ELF-1 (cell line): ENCODE data around the gene KCNJ3.
A peak's percentile ranks its signal among the peaks of the same experiment; 100 is the strongest.

Experiments used
- DNase-seq: peaks from one replicate; pipeline ENCODE4 v3.0.0-alpha.2; 2016; ENCODE audit warnings: low read depth, low spot score

Gene KCNJ3

DNA sequence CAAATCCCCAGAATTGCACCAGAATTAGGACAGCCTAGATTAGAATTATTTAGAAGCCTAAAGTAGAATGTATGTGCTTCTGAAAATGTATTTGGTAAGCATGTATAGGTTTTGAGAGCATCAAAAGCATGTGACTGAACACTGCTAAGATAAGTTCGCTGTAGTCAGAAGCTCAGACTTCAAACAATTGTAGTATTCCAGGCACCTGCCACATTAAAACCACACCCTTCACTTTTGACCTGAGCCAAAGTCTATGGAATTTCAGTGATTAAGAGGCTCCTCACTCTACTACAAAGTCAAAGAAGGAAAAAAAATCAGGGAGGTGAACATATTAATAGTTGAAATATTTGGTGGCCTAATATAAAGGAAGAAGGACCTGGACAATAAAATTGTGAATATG lies 8.2 kb downstream of the KCNJ3 start:
- no peak for DNase-seq

DNA sequence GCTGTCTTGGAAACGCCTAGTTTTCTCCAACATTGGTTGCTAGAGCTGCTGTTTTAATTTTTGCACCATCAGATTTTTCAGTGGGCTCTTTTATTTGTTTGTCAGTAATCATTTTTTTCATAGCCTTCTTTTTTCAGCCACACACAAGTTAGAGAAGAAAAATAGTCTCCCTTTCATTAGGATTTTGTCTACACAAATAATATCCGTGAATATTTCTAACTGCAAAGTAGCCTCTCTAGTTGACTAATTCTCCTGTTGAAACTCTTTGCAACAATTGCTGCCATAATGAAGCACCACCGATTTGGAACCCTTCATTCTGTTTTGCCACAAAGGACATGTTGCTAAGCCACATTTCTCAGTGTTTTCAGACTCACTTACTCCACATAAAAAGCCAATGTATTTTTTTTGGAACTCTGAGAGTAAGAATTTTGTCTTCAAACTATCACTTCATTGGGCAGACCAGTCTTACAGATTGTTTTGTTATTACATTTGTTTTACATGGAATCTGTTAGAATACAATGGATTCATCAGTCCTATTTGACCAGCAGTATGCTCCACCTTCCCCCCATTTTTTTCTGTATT lies 9.6 kb downstream of the KCNJ3 start:
- no peak for DNase-seq

- DNase-seq = no peak
These were observed 10.7 kb downstream of the KCNJ3 start for GRCh38 chr2:154709215-154709614.

- DNase-seq = no peak
These were observed 11.6 kb downstream of the KCNJ3 start for GRCh38 chr2:154710078-154710477.

DNA sequence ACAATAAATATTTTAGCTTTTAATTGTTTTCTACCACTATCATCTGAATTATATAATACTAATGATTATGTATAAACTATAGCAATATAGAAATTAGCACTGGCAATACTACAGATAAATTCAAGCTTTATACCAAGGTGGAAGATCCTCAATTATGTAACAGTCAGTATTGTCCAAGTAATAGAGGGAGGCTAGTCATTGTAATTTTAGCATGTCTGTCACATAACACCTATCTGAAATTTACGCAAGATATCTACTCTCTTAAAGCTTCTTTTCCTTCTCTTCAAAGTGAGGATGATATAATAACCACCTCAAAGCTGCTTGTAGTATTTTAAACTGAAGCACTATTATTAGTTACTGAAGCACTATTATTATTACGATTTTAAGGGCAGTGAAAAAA lies 12.2 kb downstream of the KCNJ3 start:
- DNase-seq = no peak

DNA sequence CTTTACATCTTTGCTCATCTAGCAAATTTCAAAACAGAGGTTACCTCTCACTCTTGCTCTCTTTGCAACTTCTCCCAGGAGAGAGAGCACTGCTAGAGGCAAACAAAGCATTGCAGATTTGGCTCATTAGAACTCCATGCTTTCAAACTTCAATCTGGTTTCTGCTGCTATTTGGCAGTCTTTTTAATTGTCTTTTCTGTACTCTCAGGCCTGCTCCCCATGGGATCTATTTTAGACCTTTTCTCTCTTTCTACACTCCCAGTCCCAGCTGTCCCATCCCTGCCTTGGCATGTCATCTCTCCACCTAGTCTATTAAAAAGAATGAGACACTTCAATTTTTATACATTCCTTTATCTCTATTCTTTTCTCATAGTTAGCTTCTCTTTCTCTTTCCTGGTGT lies 15.2 kb downstream of the KCNJ3 start:
- DNase-seq = no peak

DNA sequence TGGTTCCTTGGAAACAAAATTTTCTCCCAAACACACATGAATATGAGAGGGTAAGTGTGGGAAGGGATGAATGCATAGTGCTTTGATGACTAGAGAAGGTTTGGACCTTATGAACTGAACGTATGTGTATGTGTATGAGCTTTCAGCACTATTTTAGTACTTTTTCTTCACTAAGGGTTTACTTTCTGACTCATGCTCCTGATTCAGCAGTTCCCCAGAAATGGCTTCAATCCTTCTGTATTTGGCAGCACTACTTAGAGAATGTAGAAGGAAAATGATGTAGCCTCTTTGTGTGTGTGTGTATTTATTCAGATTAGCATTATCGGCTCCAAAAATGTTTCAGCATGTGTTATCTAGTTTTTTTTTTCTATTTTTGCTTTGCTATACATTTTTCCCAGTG lies 22.2 kb downstream of the KCNJ3 start:
- DNase-seq = no peak

DNA sequence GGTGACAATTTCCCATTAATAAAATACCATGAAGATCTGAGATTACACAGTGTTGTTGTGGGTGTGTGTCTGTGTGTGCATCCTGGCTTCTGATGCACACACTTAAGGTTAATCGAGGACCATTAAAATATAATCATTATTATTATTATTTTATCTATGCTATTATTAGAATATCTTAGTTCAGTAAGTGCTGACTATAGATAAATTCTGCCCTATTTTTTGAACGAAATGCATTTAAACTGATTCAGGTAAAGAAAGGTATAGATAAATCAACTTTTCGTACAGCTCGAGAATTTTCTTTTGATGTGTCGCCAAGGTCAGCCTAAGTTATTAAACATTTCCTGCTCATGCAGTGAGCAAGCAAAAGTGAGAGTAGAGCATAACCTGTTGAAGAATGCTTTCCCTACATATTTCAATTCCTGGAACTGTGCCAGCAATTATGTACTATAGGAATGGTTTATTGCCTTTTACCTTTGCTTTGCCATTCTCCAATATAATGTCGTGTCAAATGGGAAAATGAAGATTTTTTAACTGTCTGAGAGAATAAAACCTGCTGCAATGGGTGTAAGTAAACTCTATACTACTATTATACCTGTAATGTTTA lies 25.8 kb downstream of the KCNJ3 start:
- no peak for DNase-seq

DNA sequence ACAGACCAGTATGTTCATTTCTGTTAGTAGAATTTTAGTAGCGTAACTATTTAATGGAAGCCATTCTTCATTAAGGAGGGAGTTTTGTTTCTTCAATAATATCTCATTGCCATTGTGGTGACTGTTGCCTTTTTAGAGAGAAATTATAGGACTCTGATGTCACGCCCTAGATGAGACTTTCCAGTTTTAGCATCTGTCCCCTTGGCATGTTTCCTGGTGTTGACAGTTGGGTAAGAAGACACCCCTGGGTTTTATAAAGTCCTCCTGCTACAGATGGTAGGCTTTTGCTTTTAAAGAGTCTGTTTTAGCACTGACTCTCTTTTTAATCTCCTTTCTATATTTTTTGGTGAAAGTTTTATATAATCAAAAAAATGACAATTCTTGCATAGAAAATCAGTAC lies 41.9 kb downstream of the KCNJ3 start:
- DNase-seq = no peak

GRCh38 chr2:154758871-154759270 lies 60.4 kb downstream of the KCNJ3 start:
- DNase-seq = no peak

GRCh38 chr2:154762638-154763037 lies 64.1 kb downstream of the KCNJ3 start:
- DNase-seq = peak; percentile 4

- DNase-seq = no peak
These were observed 73.3 kb downstream of the KCNJ3 start for GRCh38 chr2:154771664-154772284.

GRCh38 chr2:154776825-154777224 lies 78.3 kb downstream of the KCNJ3 start:
- no peak for DNase-seq

DNA sequence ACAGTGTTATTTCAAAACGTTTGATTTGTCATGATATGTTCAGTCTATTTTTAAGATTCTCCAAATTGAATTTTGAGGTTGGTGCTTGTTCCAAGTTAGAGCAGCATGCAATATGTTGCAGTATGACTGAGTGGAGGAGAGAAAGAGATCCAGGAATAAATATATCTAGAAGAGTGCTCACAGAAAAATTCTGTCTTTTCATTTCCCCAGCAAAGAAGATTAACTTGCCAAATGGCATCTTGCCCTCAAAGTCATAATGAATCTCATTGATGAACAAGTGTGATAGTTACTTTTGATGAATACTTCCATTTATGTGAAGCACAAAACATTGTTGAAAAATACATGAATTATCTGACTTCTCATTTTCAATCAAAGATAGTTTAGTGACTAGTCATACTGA lies 95.9 kb downstream of the KCNJ3 start:
- DNase-seq = no peak

DNA sequence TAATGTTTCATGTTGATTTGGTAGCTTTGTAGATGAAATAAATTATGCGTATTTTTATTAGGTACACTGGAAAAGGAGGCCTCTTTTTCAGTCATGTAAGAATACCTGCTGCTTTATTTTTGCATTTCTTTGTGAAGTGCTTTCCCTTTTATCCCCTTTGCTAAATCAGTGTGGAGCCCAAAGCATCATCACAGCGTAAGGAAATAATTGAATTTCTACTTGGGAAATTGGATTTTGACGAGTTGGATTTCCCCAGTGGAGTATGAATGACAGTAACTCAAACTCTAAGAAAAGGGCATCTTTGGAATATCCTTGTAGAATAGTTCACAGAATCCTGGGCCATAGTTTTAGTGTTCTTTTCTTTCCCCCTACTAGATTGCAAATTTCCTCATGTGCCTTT lies 97.2 kb downstream of the KCNJ3 start:
- DNase-seq = no peak

- DNase-seq = no peak
These were observed 106.0 kb downstream of the KCNJ3 start for GRCh38 chr2:154804451-154804850.

GRCh38 chr2:154813636-154814035 lies 115.1 kb downstream of the KCNJ3 start:
- no peak for DNase-seq

DNA sequence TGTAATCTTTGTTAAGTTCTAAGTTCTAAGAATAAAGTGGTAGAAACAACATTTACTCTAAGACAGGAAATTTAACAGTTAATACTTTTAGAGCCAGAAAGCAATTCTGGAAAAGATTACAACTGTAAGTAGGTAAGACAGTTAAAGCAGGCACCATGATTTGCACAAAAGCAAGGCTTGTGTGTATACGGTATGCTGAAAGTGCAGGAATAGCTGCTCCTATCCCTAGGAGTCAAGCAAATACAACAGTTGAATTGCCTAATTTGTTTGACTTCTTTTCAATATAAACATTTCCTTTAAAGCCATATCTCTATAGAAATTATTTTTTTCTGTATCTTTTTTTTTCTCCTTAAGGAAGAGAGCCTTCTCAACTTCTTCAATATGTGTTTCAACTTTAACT lies 116.4 kb downstream of the KCNJ3 start:
- DNase-seq = no peak

DNA sequence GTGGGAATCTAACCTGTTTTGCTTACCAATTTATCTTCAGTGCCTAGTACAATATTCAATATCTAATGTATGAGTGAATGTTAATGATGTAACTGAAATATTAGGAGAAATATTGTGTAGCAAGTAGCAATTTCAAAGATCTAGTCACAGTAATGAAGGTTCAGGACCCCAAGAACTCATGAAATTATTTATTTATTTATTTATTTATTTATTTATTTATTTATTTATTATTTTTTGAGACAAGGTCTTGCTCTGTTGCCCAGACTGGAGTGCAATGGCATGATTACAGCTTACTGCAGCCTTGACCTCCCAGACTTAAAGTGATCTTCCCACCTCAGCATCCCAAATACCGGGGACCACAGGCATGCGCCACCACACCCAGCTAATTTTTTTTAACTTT lies 126.9 kb downstream of the KCNJ3 start:
- DNase-seq = no peak

GRCh38 chr2:154826827-154827226 lies 128.3 kb downstream of the KCNJ3 start:
- no peak for DNase-seq

GRCh38 chr2:154827286-154827685 lies 128.8 kb downstream of the KCNJ3 start:
- no peak for DNase-seq

- no peak for DNase-seq
These were observed 134.2 kb downstream of the KCNJ3 start for GRCh38 chr2:154832711-154833110.

DNA sequence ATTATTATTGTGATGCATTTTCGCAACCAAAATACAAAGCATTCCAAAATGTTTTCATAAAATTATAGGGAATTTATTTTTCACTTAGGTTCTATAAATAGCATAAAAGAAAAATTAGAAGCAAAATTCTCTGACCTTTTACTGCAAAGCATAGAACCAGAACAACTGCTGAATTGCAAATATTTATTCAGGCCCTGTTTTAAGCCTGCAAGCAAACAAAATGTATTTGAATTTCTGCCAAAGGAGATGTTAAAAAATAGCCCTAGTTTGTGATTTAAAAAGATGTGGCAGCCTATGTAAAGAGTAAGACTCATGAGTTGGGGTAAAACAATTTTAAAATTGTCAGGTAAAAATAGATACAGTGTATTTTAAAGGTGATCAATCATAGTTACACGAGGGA lies 138.1 kb downstream of the KCNJ3 start:
- no peak for DNase-seq

GRCh38 chr2:154837035-154837434 lies 138.5 kb downstream of the KCNJ3 start:
- DNase-seq = no peak
